ENCODE measurements around the gene ASPG.

ASPG gene

DNA sequence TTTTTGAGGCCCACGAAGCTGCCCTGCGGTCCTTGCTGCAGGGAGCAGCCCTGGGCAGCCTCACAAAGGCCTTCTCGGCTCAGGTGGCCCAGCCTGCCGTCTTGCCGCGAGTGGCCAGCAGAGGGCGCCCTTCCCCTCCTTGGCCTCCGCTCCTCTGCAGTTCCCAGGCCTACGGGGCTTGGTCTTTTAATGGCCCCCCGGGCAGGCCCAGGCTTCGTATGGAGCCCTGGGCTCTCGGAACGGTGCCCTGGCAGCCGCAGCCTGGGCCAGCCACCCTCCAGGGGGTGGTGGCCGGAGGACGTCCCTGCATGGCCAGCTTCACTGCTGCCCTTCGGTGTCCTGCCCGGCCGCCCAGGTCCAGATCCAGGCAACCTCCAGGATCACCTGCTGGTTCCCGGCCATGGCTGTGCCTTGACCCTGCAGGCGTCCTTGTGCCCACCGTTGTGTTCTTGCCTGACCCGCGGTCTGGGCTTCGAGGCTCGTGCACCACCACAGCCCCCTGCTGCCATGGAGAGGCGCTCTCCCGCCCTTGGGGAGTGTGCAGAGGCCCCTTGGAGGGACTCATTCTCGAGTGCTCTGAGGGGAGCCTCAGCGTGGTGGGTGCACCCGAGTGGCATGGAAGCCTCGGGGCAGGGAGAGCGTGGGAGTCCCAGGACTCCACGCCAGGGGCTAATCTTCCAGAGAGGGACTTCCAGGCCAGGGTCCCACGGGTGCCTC lies 9.4 kb downstream of the ASPG start:
- DNase-seq = peak; percentile 57 to 67

DNA sequence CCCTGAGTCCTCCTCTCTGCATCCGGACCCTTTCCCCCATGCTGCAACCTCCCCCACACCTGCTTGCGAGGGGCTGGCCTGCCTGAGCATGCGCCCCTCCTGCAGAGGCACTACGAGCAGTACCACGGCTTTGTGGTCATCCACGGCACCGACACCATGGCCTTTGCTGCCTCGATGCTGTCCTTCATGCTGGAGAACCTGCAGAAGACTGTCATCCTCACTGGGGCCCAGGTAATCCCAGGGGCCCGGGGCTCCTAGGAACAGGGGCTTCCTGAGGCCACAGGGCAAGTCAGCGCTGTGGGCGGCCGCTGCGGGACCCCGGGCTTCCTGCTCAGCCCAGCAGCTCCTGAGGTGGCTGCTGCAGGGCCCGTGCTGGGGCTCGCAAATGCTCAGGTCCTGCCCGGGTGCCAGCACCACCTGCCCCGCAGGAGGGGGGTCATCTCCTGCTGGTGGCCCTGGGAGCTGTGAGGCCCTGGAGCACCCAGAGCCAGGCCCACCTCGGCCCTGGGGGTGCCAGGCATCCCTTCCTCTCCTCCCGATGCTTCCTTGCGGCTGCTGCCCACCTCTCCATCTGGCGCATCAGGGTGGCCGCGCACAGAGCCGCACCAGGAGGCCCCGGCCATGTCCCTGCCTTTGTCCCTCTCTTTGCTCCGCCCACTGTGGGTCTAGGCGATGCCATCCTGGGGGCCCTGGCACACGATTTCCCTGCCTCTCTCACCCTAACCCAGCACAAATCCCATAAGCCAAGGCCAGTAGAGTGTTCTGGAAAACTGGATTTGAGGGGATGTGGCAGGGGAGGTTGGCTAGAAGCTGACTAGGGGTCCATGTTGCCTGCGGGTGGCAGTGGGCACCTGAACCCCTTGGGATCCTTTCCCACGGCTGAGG lies 10.2 kb downstream of the ASPG start:
- no peak for DNase-seq

DNA sequence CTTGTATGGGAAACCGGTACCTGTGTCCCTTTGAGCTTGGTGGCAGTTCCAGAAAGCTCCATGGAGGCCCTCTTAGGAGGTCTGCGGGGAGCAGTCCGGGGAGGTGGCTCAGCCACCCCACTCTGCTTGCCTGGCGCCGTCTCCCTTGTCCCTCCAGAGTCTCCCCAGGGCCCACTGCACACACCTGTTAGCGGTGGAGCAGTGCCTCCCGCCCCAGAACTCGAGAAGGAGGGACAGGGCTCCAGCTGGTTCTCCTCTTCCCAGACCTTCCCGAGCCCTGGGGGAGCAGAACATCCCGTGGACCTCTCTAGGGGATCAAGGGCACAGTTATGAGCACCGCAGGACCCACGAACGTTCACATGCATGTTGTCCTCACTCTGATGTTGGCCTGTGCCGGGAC lies 10.8 kb downstream of the ASPG start:
- DNase-seq = no peak

DNA sequence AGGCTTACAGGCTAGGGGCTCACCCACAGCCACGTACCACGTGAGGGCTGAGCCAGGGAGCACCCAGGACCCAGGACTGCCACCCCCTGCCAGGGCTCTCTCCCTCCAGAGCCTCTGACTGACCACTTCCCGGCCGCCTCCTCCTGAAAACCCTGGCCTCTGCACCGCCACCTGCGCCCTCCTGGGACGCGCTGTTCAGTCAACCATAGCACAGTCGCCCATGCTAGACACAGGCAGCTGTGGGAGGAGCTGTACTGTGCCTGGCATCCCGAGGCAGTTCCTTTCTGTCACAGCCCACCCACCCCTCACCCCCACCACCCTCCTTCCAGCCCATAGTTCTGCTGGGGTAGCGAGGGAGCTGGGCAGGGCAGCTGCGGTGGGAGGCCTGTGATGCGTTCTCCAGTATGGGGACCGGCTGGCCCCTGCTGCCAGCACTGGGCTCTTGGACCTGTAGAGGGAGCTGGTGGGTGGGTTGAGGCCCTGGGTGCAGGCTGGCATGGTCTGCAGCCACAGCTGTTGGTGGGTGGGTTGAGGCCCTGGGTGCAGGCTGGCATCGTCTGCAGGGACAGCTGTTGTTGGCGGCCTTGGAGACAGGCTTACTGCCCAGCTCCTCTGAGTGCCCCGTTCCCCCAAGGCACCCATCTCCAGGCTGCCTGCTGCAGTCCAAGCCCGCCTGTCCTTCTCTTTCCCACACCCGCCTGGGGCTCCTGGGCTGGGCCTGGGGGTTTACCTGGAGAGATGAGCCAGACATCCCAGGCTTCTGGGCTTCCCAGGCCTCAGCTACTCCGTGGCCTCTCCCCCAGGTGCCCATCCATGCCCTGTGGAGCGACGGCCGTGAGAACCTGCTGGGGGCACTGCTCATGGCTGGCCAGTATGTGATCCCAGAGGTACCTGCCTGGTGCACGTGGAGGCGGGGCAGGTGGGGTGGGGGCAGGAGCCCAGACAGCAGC lies 11.5 kb downstream of the ASPG start:
- no peak for DNase-seq

DNA sequence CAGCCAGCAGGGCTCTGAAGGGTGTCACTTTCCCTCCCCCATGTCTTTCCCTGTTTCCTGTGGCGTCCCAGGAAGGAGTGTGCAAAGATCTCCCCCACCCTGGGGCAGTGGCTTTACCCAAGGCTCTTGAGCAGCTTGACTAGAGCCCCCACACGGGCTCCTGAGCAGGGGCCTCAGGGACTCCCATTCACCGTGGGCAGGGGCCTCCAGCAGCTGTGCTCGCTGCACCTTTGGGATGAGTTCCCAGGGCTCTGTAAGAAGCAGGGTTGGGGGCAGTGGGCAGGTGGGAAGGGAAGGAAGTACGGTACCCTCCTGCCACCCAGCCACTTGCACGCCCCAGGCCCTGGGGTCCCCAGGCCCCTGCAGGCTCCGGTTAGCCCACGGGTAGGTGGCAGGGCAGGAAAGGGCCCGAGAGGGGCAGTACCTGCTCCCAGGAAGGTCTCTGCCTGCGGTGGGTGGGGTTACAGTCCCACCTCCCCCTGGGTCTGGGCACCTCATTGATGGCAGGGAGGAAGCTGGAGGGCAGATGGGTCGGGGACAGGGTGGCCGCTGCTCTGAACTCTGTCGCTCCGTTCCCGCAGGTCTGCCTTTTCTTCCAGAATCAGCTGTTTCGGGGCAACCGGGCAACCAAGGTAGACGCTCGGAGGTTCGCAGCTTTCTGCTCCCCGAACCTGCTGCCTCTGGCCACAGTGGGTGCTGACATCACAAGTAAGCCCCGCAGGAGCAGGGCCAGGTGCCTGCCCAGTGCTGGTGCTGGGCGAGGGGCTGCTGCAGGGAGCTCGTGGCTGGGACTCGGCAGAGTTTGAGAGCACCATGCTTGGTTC lies 13.0 kb downstream of the ASPG start:
- no peak for DNase-seq

DNA sequence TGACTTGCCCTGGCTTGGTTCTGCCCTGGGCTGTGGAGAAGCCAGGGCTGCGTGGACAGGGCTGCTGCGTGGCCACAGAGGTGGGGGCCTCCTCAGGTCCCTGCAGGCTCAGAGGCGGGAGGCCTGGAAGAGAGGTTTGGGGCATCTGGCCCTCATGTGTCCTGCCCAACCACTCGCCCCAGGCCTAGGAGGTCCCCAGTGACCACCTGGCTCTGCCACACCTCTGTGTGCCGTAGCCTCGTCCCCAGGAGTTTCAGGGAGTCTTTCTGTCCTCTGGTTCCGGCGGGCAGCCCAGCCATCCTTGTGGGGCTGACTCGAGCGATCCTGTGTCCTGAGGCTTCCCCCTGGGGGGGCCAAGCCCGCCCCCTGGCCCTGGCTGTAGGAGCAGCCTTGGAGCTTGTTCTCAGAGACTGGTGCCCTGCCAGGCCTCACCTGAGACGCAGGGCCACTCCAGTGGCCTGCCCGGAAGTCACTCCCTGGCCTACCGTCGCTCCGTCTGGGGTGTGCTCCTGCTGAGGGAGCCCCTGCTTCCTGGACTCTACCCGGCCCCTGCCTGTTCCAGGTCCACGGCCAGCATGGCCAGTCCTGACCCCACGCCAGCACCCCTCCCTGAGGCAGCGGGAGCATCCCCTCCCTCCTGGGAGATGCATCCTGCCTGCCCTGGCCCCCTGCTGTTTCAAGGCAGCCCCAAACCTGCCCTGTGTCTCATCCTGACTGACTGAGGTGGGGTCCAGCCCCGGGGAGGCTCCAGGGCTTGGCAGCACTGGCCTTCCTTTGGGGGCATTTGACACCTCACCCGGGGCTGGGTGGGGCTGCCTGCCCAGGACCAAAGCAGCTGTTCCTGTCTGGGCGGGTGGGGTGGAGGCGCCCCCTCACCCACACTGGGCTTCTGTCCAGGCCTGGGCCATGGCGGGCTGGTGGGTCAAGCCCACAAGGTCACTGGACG lies 13.9 kb downstream of the ASPG start:
- no peak for DNase-seq

DNA sequence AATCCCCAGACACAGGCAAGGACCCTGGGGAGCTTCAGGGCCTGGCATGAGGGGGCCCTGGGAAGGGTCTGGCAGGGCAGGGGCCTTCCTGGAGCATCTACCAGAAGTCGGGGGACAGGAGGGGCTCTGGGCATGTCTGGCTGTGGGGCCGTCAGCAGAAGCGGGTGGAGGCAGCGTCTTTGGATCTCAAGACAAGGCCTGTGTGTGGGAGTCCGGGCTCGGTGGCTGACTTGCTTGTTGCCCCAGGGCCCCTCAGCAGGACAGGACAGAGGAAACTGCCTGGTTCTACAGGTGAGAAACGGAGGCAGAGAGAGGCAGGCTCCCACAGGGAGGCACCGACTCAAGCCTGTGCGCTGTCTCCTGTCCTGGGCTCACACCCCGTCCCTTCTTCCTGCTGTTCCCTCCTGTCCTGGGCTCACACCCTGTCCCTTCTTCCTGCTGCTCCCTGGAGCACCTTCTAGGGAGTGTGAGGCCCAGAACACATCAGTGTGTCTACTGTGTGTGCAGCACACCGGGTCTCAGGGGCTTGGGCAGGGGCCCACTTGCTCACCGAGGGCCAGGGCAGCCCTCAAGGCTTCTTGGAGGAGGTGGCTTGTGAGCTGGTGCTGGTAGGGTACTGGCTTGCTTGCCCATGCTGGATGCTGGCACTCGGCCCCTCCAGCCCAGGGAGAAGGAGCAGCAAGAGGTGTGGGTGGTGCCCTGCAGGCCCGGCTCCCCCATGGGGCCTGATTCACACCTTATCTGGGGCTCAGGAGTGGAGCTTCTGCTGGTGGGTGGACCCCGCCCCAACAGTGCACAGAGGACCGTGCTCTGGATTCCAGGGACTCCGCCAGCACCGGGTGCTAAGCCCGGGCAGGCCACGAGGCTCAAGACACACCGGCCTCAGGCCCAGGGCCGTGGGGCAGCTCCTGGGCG lies 14.9 kb downstream of the ASPG start:
- DNase-seq = no peak

DNA sequence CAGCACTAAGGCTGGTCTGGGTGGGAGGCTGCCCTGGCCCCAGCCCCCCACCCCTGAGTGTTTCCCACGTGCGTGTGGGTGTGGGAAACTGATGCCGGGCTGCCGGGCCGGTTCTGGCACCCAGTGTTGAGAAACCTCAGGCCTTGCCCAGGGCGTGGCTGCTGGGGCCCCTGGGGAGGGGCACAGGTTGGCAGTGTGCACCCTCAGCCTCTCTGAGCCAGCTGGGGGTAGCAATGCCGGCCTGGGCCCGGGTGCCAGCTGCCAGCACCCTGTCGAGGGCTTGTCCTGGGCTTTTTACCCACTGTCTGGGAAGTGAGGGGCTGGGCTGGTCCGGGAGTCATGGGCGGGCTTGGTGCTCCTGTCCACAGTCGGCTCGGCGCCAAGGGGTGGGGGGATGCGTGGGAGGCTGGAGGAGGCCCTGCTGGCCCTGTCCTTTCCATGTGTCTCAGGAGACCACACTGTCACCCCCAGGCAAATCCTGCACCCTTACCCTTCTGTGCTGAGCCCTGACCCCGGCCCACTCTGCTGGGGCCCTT lies 15.7 kb downstream of the ASPG start:
- no peak for DNase-seq

DNA sequence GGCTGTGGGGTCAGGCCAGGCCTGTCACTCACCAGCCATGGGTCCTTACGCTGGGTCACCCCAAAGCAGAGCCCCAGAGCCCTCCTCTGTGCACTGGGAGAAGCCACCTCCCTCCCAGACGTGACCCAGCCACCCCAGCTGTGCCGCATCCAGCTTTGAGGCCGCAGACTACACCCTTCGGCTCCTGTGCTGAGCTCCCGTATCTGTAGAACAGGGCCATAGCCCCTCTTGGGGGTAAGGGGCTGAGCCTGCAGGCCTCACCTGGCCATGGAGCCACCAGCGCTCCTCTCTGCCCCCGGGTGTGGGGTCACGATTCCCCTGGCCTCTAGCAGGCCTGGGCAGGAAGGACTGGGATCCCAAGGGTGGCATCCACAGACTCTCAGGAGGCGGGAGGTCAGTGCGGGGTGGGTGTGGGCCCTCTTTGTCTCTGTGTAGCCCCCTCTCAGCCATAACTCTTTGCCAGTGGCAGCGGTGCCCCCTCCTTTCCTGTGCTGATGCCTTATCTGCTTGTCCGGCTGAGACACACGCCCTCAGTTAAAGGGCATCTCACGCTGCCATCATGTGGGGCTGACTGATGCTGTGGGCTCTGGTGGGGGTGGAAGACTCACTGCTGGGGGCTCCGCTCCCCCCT lies 16.3 kb downstream of the ASPG start:
- no peak for DNase-seq

DNA sequence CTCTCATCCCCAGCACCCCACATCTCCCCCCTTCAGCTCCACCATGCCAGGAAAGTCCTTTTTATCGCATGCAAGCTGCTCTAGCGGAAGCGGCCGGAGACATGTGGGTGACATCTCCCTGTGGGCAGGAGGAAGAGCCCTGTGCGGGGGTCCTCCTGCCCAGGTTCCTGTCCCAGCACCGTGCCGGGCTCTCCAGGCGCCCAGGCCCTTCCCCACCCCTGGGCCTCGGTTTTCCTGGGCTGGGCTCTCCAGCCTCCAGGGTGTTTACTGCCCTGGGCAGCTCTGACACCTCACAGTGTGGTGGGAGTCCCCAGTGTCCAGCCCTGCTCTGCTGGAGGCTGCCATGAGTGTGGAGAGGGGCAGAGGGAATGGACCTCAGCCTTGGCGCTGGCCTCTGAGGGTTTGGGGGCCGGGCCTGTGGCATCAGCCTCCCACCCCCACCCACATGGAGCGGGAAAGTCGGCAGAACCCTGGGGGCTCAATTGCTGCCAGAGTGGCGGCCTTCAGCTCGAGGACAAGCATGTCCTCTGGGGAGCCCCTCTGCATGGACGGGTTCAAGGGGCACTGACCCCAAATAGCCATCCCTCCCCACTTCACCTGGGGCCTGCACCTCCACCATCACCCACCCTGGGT lies 16.9 kb downstream of the ASPG start:
- DNase-seq = no peak

DNA sequence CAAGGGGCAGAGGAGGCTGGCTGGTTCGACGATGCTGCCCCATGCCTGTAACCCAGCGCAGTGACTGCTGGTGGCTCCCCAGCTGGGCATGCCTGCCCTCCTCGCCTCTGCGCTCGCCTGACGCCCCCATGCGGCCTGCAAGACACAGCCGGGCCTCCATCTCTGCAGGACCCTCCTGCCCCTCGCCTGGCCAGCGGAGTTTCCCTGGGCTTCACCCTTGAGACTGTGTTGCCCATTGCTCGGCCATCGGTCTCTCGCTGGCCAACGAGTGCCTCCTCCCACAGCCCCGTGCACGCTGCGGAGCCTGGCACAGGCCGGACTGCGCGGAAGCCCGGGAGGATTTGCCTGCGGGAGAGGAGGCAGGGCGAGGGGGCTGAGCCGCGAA lies 17.6 kb downstream of the ASPG start:
- no peak for DNase-seq

DNA sequence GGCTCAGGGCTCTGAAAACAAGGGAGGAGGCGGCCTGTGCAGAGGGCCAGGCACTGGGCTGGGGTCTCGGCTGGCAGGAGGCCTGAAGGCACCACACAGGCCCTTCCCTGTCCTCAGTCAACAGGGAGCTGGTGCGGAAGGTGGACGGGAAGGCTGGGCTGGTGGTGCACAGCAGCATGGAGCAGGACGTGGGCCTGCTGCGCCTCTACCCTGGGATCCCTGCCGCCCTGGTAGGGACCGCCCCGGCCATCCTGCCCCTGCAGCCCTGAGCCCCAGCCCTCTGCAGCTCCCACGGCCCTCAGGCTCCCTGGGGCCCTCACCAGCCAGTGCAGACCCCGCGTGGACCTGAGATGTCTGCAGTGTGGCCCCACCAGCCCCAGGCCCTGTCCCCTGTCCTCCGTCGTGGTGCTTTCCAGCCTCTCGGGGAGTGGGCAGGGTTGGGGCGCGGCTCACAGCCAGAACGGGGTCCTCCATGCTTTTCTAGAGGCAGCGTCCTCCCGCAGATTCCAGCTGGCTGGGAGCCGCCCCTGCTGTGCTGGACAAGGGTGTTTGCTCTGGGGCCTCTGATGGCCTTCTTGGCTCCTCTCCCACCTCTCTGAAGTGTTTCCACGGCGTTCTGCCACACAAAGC lies 18.1 kb downstream of the ASPG start:
- DNase-seq = no peak

DNA sequence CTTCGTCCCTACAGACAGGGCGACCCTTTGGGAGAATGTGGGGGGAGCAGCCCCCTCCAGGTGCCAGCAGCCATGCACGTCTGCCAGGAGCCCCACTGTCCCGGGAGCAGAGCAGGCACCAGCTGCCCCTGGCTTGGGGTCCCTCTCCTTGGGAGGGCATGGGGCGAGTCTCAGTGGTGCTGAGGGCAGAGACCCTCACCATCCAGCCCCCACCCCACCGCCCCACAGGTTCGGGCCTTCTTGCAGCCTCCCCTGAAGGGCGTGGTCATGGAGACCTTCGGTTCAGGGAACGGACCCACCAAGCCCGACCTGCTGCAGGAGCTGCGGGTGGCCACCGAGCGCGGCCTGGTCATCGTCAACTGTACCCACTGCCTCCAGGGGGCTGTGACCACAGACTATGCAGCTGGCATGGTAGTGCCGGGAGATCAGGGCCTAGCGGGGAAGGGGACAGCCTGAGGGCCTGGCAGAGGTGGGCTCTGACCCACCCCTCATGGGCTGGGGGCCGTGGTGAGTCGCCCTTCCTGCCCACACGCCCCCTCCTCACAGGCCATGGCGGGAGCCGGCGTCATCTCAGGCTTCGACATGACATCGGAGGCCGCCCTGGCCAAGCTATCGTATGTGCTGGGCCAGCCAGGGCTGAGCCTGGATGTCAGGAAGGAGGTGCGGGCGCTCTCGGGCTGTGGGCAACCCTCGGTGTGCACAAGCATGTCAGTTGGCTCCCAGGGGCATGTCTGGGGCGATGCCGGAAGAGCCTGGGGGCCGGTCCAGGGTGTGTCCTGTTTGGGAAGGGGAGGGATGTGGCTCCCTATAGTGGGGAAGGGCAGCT lies 18.8 kb downstream of the ASPG start:
- no peak for DNase-seq

DNA sequence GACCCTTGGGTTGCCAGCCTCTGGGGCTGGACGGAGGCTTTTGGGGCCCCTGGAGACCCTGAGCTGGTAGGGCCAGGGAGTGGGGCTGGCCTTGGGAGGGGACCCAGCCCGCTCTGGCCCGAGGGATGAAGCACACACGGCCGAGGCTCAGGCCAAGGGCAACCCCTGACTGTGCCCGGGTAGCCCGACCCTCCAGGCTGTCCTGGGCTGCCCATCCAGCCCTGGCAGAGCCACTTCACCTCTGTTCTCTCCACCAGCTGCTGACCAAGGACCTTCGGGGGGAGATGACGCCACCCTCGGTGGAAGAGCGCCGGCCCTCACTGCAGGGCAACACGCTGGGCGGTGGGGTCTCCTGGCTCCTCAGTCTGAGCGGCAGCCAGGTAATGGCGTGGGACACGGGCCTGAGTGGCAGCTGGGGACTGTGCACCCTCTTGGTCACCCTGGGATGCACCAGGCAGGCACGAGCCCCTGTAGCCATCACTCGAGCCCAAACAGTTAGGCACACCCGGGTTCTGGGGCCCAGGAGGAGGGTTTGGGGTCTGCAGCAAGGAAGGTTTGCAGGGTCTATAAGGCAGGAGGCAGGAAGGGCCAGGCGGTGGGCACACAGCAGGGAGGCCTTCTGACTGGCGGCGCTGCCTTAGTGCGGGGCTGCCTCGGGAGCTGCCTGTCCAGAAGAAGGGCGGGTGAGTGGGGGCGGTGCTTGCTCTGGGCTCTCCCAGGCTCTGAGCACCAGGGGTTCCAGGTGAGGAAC lies 19.7 kb downstream of the ASPG start:
- no peak for DNase-seq

DNA sequence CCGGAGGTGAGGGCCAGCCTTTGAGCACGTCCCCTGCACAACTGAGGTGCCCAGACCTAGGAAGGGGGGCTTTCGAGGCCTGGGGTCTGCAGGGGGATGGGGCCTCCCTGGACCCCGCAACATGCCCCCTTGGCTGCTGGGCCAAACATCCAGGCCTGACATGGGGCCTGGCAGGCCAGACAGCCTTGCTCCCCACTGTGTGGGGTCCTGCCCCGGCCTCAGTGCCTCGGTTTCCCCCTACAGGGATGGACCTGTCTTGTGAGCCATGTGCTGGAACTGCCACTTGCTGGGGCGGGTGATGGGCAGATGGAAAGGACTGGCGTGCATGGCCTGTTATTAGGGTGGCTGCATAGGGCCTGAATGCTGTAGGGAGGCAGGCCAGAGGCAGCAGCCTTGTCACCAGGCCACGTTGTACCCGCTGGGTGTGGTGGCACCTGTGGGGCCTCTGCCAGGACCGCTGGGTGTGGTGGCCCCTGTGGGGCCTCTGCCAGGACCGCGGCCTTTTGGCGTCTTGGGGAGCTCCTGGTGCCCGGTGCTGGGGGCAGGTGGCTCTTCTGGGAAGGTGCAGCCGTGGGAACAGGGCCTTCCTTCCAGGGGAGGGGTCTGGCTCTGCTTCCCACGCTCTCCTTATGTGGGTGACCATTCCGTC lies 20.4 kb downstream of the ASPG start:
- DNase-seq = no peak

DNA sequence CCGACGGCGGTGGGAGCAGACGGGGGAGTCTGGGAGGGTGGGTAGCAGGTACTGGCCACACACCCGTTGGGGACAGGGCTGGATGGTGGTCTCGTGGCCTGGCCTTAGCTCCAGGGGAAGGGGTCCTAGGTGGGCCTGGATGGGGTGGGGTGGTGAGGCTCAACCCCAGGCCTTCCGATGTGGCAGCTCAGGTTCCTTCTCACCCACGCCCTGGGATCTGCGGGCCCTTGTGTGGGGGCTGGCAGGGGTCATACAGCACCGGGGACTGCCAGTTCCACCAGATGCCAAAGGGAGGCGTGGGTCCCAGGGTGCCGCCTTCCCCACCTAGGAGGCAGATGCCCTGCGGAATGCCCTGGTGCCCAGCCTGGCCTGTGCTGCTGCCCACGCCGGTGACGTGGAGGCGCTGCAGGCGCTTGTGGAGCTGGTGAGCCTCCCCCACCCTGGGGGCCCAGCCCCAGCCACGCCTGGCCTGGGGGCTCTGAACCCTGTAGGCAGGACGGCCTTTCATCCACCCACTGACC lies 21.0 kb downstream of the ASPG start:
- no peak for DNase-seq

Measured in activated CD4-positive, alpha-beta T cell treated with anti-CD3 and anti-CD28 coated beads for 4 hours (primary cell).